ENCODE results near the gene TUSC2. TPM values are rescaled to one million over a fixed set of nuclear protein-coding genes. Genes with fewer than 3 reads are reported as not detected.
A peak's percentile ranks its signal among the peaks of the same experiment; 100 is the strongest.

TUSC2 gene, protein sequence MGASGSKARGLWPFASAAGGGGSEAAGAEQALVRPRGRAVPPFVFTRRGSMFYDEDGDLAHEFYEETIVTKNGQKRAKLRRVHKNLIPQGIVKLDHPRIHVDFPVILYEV
- 10 to 100 TPM; 23.8 to 35.7 (median 25.8) TPM for total RNA-seq
- long read RNA-seq, donor 1, transcript TUSC2-201 (3 exons, 1,691 nt), result major isoform, 51 of 58 reads
- long read RNA-seq, donor 1, partial matches to known transcripts, result 1 of 58 reads
- long read RNA-seq, donor 1, other reads (novel, unspliced or antisense), result 3 of 58 reads
- long read RNA-seq, donor 2, transcript TUSC2-201 (3 exons, 1,691 nt), result major isoform, 12 of 15 reads
- long read RNA-seq, donor 2, partial matches to known transcripts, result 0 of 15 reads
- long read RNA-seq, donor 2, other reads (novel, unspliced or antisense), result 2 of 15 reads

DNA sequence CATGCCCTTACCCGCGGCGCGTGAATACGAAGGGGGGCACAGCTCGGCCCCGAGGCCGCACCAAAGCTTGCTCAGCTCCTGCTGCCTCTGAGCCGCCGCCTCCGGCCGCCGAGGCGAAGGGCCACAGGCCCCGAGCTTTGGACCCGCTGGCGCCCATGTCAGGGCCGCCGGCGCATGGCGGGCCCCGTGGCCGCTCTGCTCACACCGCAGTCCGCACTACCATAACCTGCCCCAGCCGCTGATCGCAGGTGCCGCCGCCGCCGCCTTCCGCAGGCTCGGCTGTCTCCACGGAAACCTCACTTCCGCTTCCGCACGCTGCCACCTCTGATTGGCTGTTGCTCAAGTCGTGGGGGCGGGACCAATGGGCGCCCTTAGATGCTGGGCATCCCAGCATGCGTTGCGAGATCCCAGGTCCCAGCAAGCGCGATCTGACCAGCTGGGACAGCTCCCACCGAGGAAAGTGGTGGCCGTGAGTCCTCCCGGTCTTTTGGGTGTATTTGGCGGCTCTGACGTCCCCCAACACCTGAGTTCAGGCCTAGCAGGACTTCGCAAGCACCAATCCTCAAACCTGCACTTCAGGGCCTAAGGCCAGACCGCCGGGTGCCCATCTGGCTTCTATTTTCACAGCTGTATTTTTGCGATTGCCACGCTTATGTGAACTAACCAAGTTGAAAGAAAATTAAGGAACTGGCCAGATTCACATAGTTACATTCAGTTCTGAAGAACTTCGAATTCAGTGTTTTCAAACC is at the start of gene TUSC2:
Gene TUSC2, minus strand, starts transcription at position 281 of the 749 bp plus-strand sequence. Its CDS starts 124 bp downstream, at position 157.
- DNase-seq (peak; percentile 97 to 100 (median 98)), ATAC-seq (peak; percentile 97)
- TF ChIP-seq, protein P1, sequence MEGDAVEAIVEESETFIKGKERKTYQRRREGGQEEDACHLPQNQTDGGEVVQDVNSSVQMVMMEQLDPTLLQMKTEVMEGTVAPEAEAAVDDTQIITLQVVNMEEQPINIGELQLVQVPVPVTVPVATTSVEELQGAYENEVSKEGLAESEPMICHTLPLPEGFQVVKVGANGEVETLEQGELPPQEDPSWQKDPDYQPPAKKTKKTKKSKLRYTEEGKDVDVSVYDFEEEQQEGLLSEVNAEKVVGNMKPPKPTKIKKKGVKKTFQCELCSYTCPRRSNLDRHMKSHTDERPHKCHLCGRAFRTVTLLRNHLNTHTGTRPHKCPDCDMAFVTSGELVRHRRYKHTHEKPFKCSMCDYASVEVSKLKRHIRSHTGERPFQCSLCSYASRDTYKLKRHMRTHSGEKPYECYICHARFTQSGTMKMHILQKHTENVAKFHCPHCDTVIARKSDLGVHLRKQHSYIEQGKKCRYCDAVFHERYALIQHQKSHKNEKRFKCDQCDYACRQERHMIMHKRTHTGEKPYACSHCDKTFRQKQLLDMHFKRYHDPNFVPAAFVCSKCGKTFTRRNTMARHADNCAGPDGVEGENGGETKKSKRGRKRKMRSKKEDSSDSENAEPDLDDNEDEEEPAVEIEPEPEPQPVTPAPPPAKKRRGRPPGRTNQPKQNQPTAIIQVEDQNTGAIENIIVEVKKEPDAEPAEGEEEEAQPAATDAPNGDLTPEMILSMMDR (IDR thresholded peaks at IDR 0.05), result no peak
- intact Hi-C loops (cut with DNase I, micrococcal nuclease), result no loop called here
- Histone ChIP-seq H3K9me3 (no peaks in the 10 kb centered on the region), H3K4me1 (ENCODE audit: low read depth) (peaks cover 18% of the 10 kb centered on the region), H3K4me3 (peak within 1 kb of the TSS; percentile 60), H3K36me3 (ENCODE audit: low read depth) (peaks cover 8% of the 10 kb centered on the region)

DNA sequence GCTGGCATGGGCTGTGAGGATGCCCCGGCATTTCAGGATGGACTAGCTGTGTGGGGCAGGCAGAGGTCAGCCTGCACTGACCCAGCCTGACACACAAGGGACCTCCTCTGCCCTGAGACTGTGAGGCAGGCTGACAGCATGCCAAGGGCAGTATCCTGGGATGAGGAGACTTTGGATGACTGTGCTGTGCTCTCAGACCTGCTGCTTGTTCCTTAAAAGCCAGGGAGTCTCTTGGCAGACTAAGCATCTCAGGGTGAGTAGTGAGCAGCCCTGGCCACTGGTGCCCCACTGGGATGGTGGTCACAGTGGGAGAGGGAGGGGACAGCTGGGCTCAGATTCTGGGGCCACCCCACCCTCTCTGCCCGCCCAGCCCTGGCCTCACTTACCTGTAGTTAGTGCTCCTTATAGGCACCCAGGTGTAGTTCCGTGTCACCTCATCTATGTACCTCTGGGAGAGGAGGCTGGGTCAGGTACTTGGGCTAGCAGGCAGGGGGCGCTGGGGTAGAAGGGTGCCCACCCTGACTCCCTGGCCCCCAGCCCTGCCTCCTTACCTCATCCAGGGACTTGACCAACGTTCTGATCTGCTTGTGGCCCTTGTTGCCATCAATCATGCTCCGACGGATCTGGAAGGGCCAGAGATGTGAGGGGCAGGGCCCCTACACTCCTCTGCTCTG is 47.4 kb upstream of the TUSC2 start:
- H3K9me3 ChIP-seq, result no peaks in the 10 kb centered on the region
- TF ChIP-seq, protein P1 (IDR thresholded peaks at IDR 0.05), result no peak
- no peak for DNase-seq
- H3K4me3 ChIP-seq, result no peak overlapping the region
- ATAC-seq, result no peak
- peaks cover 3% of the 10 kb centered on the region for H3K4me1 ChIP-seq (ENCODE audit: low read depth)
- intact Hi-C loops (cut with DNase I, micrococcal nuclease), result no loop called here
- no peaks in the 10 kb centered on the region for H3K36me3 ChIP-seq (ENCODE audit: low read depth)

DNA sequence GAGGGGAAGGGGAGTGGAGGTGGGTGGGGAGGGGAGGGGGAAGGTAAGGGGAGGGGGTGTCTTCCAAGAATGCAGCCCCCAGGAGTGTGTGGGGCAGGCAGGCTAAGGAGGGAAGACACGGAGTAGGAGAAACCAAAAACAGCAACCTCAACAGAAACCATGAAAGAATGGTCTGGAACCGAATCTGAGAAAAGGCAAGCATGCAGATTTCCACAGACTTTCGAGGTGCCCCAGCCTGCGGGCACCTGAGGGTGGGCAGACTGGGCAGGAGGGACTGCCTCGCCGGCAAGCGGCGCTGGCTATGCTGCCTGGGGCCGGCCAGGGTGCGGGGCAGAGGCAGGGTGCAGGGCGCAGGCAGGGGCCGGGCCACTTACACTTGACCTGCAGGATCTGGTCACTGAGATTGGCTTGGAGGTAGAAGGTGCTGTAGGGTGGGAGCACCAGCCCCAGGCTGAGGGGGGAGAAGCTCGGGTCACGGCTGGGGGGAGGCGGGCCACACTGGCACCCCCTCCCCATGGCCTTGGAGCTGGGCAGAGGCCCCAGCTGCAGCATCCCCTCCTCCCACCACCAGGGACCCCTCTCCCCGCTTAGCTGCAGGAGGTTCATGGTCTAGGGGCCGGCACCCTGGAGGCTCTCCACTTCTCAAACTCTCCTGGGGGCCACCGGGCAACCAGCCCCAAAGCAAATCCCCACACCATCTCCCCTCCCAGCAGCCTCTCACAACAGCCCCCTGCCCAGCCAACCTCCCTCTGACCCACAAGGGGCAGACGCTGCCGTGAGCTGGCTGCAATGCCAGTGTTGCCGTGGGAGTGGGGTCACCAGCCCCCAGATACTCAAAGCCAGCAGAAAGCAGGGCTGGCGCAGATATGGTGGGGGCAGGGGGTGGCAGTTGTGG is 46.6 kb upstream of the TUSC2 start:
- TF ChIP-seq, protein P1 (IDR thresholded peaks at IDR 0.05), result no peak
- Histone ChIP-seq H3K36me3 (ENCODE audit: low read depth) (no peaks in the 10 kb centered on the region), H3K9me3 (no peaks in the 10 kb centered on the region), H3K4me3 (no peak overlapping the region), H3K4me1 (ENCODE audit: low read depth) (peaks cover 3% of the 10 kb centered on the region)
- intact Hi-C loops (cut with DNase I, micrococcal nuclease), result no loop called here
- no peak for ATAC-seq
- no peak for DNase-seq

DNA sequence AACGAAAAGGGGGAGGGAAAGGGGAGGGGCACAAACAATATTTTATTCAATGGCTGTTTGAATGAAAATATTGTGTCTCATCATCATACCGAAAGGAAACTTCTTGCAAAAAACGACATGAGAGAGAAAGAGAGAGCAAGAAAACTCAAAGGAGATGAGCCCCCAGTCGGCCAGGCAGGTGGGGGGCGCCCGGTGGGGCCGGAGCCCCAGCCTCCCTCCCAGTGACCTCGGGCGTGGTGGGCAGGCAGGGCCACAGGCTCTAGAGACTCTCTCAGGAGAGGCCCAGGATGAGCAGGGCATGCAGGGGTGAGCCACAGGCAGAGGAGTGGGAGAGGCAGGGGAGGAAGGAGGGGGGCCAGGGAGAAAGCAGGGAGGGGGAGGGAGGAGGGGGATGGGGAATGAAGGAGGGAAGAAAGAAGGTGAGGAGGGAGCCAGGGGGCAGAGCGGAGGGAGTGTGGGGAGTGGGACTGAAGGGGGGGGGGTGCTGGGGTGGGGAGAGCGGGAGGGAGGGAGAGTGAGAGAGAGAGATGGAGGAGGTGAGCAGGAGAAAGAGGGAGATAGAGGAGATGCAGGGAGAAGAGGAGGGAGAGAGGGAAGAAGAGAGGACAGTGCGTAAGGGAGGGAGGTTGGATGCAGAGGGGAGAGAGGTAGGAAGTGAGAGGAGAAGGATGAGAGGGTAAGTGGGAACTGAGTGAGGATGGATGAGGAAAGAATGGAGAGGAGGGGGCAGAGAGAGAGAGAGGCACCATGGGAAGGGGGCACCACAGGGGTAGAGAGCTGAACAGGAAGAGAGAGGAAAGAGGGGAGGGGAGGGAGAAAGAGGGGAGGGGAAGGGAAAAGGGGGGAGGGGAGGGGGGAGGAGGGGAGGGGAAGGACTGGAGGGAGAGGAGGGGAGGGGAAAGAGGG is 45.4 kb upstream of the TUSC2 start:
- Histone ChIP-seq H3K4me3 (no peak overlapping the region), H3K9me3 (no peaks in the 10 kb centered on the region), H3K36me3 (ENCODE audit: low read depth) (no peaks in the 10 kb centered on the region), H3K4me1 (ENCODE audit: low read depth) (peaks cover 3% of the 10 kb centered on the region)
- ATAC-seq (no peak), DNase-seq (no peak)
- TF ChIP-seq, protein P1 (IDR thresholded peaks at IDR 0.05), result no peak
- intact Hi-C loops (cut with DNase I, micrococcal nuclease), result no loop called here

Measured in mucosa of descending colon (tissue), 3 donors.